K562 (cell line): ENCODE data around the gene MME. TPM values are rescaled to one million over a fixed set of nuclear protein-coding genes. Genes with fewer than 3 reads are reported as not detected.

Experiments used
- ATAC-seq: fragments of 200-7000 bp; cut with Tn5 transposase; 3 replicates; pipeline ENCODE4 v1.9.1; 2020; ENCODE audit warnings: moderate library complexity
- BruUV-seq: library from RNA; stranded (reverse); fragments of 400-500 nt; replicated peaks from 2 replicates; lab custom pipeline; 2021; lab: Mats Ljungman, UMichigan
- CTCF ChIA-PET: fragments of 300-600 bp; formaldehyde crosslinking; extraction: SDS; loops from one replicate; lab custom pipeline; 2021; ENCODE audit warnings: low intra/inter-chr PET ratio; lab: Yijun Ruan, JAX
- POLR2A ChIA-PET: fragments of 300-600, 350-650 bp; sonication (Branson Sonifier 250); formaldehyde crosslinking; extraction: SDS; loops from one replicate; lab custom pipeline; 2021; ENCODE audit warnings: antibody characterized with exemption, inconsistent platforms; lab: Yijun Ruan, JAX
- DNase-seq, 4 experiments: peaks; one replicate each; pipeline versions ENCODE4 v3.0.0 to v3.0.0-alpha.2; 2011 to 2018; ENCODE audit warnings: low spot score in 3 of 4, mixed read lengths in 3 of 4; ENCODE audit errors: extremely low read depth in 1 of 4
- FAIRE-seq: peaks from 2 replicates; lab custom pipeline; 2011; peaks lifted over from hg19 to GRCh38; lab: Jason Lieb, UNC
- H2AFZ ChIP-seq: 2 replicates; pipeline ENCODE4 v1.6.0; 2011; ENCODE audit warnings: low read depth, low read length, control low read depth, inconsistent platforms
- H3K27ac ChIP-seq: fragments of 200-600 bp; 3 replicates; pipeline ENCODE4 v1.8.0; 2011; ENCODE audit warnings: low read depth, mild to moderate bottlenecking, control low read depth, inconsistent platforms, low read length, moderate library complexity, mixed read lengths; ENCODE audit errors: extremely low read depth
- H3K27me3 ChIP-seq, 2 experiments: fragments of 300-600 bp in 1 of 2; 2 replicates in 1 of 2; 3 replicates in 1 of 2; pipeline versions ENCODE4 v1.6.0 to v1.8.0; 2011; ENCODE audit warnings: inconsistent platforms in 2 of 2, low read length in 2 of 2, mild to moderate bottlenecking in 1 of 2, mixed read lengths in 1 of 2, moderate library complexity in 1 of 2; ENCODE audit not compliant: control insufficient read depth in 2 of 2, insufficient read depth in 2 of 2
- H3K36me3 ChIP-seq: fragments of 300-600 bp; 3 replicates; pipeline ENCODE4 v1.8.0; 2011; ENCODE audit warnings: mild to moderate bottlenecking, low read length, inconsistent platforms; ENCODE audit not compliant: control insufficient read depth, insufficient read depth
- H3K4me1 ChIP-seq, 2 experiments: fragments of 200-600 bp in 1 of 2; replicated peaks in 1 of 2; 2 replicates in 1 of 2; 3 replicates in 1 of 2; pipeline versions ENCODE4 v1.5.1 to v1.8.0; 2011; ENCODE audit warnings: inconsistent platforms in 2 of 2, low read length in 2 of 2, mild to moderate bottlenecking in 1 of 2, mixed read lengths in 1 of 2, moderate library complexity in 1 of 2; ENCODE audit not compliant: control insufficient read depth in 2 of 2, insufficient read depth in 2 of 2
- H3K4me2 ChIP-seq: 2 replicates; pipeline ENCODE4 v1.6.1; 2011; ENCODE audit warnings: low read length, control low read depth, inconsistent platforms, mixed read lengths; ENCODE audit not compliant: insufficient read depth
- H3K4me3 ChIP-seq: fragments of 200-600 bp; sonication (generic), shearing (Covaris generic); 2 replicates; pipeline ENCODE4 v1.5.1; 2016; ENCODE audit warnings: control low read depth, inconsistent platforms
- H3K79me2 ChIP-seq: fragments of 200-600 bp; 3 replicates; pipeline ENCODE4 v1.8.0; 2011; ENCODE audit warnings: low read length, inconsistent platforms; ENCODE audit not compliant: control insufficient read depth, insufficient read depth
- H3K9ac ChIP-seq, 2 experiments: 2 replicates each; pipeline versions ENCODE4 v1.6.0 to v1.6.1; 2011; ENCODE audit warnings: low read depth in 2 of 2, low read length in 2 of 2, control low read depth in 1 of 2, inconsistent platforms in 1 of 2, mild to moderate bottlenecking in 1 of 2, mixed read lengths in 1 of 2; ENCODE audit not compliant: insufficient read depth in 1 of 2
- H3K9me1 ChIP-seq: one replicate; pipeline ENCODE4 v1.6.0; 2011; ENCODE audit warnings: inconsistent platforms, mild to moderate bottlenecking, low read length, moderate library complexity; ENCODE audit not compliant: control insufficient read depth, insufficient read depth
- H3K9me3 ChIP-seq: replicated peaks from 2 replicates; pipeline ENCODE4 v1.5.1; 2011; ENCODE audit warnings: low read depth, low read length, inconsistent platforms; ENCODE audit not compliant: control insufficient read depth, insufficient read depth
- H4K20me1 ChIP-seq: replicated peaks from 2 replicates; pipeline ENCODE4 v1.6.1; 2011; ENCODE audit warnings: low read length, inconsistent platforms, mixed read lengths; ENCODE audit not compliant: control insufficient read depth, insufficient read depth
- CREB5 ChIP-seq: fragments of 250-450 bp; sonication (Bioruptor Pico); IDR thresholded peaks from 2 replicates; pipeline ENCODE4 v1.5.0; 2020; ENCODE audit warnings: mild to moderate bottlenecking
- HDAC1 ChIP-seq, 2 experiments: fragments of 450-650 bp; IDR thresholded peaks; 2 replicates each; pipeline ENCODE4 v1.6.1; 2016 to 2017; ENCODE audit warnings: inconsistent platforms in 1 of 2, mild to moderate bottlenecking in 1 of 2, moderate library complexity in 1 of 2
- MECOM ChIP-seq: fragments of 250-450 bp; sonication (Bioruptor Pico); IDR thresholded peaks from 2 replicates; pipeline ENCODE4 v1.8.0; 2022; ENCODE audit warnings: inconsistent platforms
- SIX5 ChIP-seq, 2 experiments: IDR thresholded peaks; 2 replicates each; pipeline ENCODE4 v1.6.1; 2011; ENCODE audit warnings: low read length in 2 of 2, borderline replicate concordance in 1 of 2, low read depth in 1 of 2, mild to moderate bottlenecking in 1 of 2, moderate library complexity in 1 of 2; ENCODE audit not compliant: insufficient read depth in 1 of 2
- SOX6 ChIP-seq: fragments of 450-650 bp; IDR thresholded peaks from 2 replicates; pipeline ENCODE4 v1.6.1; 2014; ENCODE audit warnings: mild to moderate bottlenecking
- TBL1XR1 ChIP-seq, 2 experiments: IDR thresholded peaks; 2 replicates each; pipeline ENCODE4 v1.6.1; 2012; ENCODE audit warnings: improper control_type of control experiment in 2 of 2, low read length in 2 of 2, mild to moderate bottlenecking in 1 of 2
- TEAD4 ChIP-seq, 2 experiments: sonication (generic) in 1 of 2; formaldehyde crosslinking in 1 of 2; IDR thresholded peaks; 2 replicates each; pipeline versions ENCODE4 v1.6.1 to v1.8.0; 2012 to 2022; ENCODE audit warnings: borderline replicate concordance in 1 of 2, inconsistent platforms in 1 of 2, low read length in 1 of 2, mild to moderate bottlenecking in 1 of 2, missing genetic modification reagents in 1 of 2
- TSHZ1 ChIP-seq: fragments of 250-450 bp; sonication (Bioruptor Pico); IDR thresholded peaks from 2 replicates; pipeline ENCODE4 v1.4.0; 2020; ENCODE audit warnings: mild to moderate bottlenecking, moderate library complexity
- ZBTB1 ChIP-seq: sonication (generic); formaldehyde crosslinking; IDR thresholded peaks from 2 replicates; pipeline ENCODE4 v1.8.1; 2023; ENCODE audit warnings: missing genetic modification reagents, low read depth, mild to moderate bottlenecking, borderline replicate concordance
- ZNF282 ChIP-seq: sonication (generic); formaldehyde crosslinking; IDR thresholded peaks from 2 replicates; pipeline ENCODE4 v1.8.1; 2023; ENCODE audit warnings: missing genetic modification reagents
- in situ Hi-C: fragments of 300-500 bp; cut with MboI; formaldehyde crosslinking; loops from 4 replicates; pipeline ENCODE4 v1.15.0; 2018; ENCODE audit warnings: inconsistent platforms, mixed read lengths
- intact Hi-C: fragments of 100-400 bp; cut with micrococcal nuclease; formaldehyde crosslinking; loops from 2 replicates; pipeline ENCODE4 v1.14.2; 2022
- polyA plus RNA-seq, 8 experiments: library from polyadenylated mRNA; depleted of rRNA in 4 of 8; stranded (reverse) in 5 of 8; unstranded in 3 of 8; fragments of >200 nt; fragmentation: Nextera tagmentation in 2 of 8; fragmentation: Illumina TruSeq in 1 of 8; extraction: Ambion mirVana in 2 of 8; extraction: Trizol in 1 of 8; gene quantifications; 2 replicates each; pipeline versions ENCODE4 v1.2.1 to v1.2.3, GENCODE V29; 2011 to 2014; ENCODE audit warnings: inconsistent platforms in 1 of 8, missing spikeins in 1 of 8
- total RNA-seq, 7 experiments: library from RNA; depleted of rRNA in 6 of 7; stranded (reverse); fragments of >200 nt in 6 of 7; fragmentation: Illumina TruSeq in 2 of 7; extraction: Trizol in 2 of 7; gene quantifications; 2 replicates each; pipeline versions ENCODE4 v1.2.1 to v1.2.3, GENCODE V29; 2011 to 2021; ENCODE audit warnings: low replicate concordance in 1 of 7
- TF ChIP-seq, protein P1 (sequence below): sonication (generic); formaldehyde crosslinking; IDR thresholded peaks from 2 replicates; pipeline ENCODE4 v1.8.0; 2023; ENCODE audit warnings: mild to moderate bottlenecking, missing genetic modification reagents
- TF ChIP-seq, protein P2 (sequence below): fragments of 250-450 bp; sonication (Bioruptor Pico); IDR thresholded peaks from 2 replicates; pipeline ENCODE4 v1.4.0; 2020

The MME gene
- total and polyA plus RNA-seq, 9 of the 15 experiments (the other 6 are each of a cell fraction or from before 2014, with no cell fraction given), result 0.80 to 8.6 (median 2.5) TPM

DNA sequence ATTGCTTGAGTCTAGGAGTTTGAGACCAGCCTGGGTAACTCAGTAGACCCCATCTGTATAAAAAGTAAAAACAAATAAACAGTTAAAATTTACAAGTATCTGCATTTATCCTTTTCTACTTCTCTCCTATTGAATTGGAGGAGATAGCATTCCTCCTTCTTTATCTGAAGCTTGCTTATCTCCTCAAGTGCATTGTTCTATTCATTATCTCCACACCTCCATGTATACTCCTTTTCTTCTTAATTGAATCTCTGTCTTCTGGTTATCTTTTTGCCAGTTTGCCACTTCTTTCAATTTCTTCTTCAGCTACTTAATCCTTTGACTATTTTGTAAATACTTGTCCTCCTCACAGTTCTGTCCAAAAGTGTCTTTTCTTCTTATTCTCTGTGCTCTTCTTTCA lies 124.7 kb downstream of the MME start:
- no peaks in the 10 kb centered on the region for H4K20me1 ChIP-seq
- H3K27me3 ChIP-seq, result no peaks in the 10 kb centered on the region
- DNase-seq, result no peak
- POLR2A ChIA-PET, result no interaction called here
- no peaks in the 10 kb centered on the region for H3K9me1 ChIP-seq
- no peak overlapping the region for H3K4me2 ChIP-seq
- no peak overlapping the region for H2AFZ ChIP-seq
- H3K9me3 ChIP-seq, result no peaks in the 10 kb centered on the region
- CTCF ChIA-PET, result no interaction called here
- H3K4me1 ChIP-seq, result no peaks in the 10 kb centered on the region; a peak in 1 of 5 replicates
- ATAC-seq, result no peak
- in situ Hi-C loops (no loop called here), intact Hi-C loops (no loop called here)
- H3K9ac ChIP-seq, result no peak overlapping the region
- H3K79me2 ChIP-seq, result no peaks in the 10 kb centered on the region
- BruUV-seq, result no TSS peak
- H3K4me3 ChIP-seq, result no peak overlapping the region
- no peaks in the 10 kb centered on the region for H3K36me3 ChIP-seq
- H3K27ac ChIP-seq, result no peak overlapping the region
- FAIRE-seq, result no peak
- TF ChIP-seq ZNF282 (CRISPR knock-in tag) (no peak), SIX5 (IDR thresholded peaks at IDR 0.05; ENCODE audit: borderline replicate concordance in 1 of 2, insufficient read depth in 1 of 2, low read depth in 1 of 2, low read length in 2 of 2) (no peak), MECOM (CRISPR knock-in tag) (no peak), HDAC1 (IDR thresholded peaks at IDR 0.05) (no peak), ZBTB1 (no peak), TEAD4 (IDR thresholded peaks at IDR 0.05; ENCODE audit: low read length) (0 out of 2 replicates have a peak, but pooled peaks have one; percentile 33), TEAD4 (CRISPR knock-in tag; IDR thresholded peaks at IDR 0.05; ENCODE audit: borderline replicate concordance) (no peak), TSHZ1 (no peak), CREB5 (CRISPR knock-in tag) (no peak), TBL1XR1 (IDR thresholded peaks at IDR 0.05; ENCODE audit: low read length in 2 of 2) (no peak), SOX6 (peak; percentile 85)
- TF ChIP-seq, protein P1, sequence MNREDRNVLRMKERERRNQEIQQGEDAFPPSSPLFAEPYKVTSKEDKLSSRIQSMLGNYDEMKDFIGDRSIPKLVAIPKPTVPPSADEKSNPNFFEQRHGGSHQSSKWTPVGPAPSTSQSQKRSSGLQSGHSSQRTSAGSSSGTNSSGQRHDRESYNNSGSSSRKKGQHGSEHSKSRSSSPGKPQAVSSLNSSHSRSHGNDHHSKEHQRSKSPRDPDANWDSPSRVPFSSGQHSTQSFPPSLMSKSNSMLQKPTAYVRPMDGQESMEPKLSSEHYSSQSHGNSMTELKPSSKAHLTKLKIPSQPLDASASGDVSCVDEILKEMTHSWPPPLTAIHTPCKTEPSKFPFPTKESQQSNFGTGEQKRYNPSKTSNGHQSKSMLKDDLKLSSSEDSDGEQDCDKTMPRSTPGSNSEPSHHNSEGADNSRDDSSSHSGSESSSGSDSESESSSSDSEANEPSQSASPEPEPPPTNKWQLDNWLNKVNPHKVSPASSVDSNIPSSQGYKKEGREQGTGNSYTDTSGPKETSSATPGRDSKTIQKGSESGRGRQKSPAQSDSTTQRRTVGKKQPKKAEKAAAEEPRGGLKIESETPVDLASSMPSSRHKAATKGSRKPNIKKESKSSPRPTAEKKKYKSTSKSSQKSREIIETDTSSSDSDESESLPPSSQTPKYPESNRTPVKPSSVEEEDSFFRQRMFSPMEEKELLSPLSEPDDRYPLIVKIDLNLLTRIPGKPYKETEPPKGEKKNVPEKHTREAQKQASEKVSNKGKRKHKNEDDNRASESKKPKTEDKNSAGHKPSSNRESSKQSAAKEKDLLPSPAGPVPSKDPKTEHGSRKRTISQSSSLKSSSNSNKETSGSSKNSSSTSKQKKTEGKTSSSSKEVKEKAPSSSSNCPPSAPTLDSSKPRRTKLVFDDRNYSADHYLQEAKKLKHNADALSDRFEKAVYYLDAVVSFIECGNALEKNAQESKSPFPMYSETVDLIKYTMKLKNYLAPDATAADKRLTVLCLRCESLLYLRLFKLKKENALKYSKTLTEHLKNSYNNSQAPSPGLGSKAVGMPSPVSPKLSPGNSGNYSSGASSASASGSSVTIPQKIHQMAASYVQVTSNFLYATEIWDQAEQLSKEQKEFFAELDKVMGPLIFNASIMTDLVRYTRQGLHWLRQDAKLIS (CRISPR knock-in tag), result no peak
- TF ChIP-seq, protein P2, sequence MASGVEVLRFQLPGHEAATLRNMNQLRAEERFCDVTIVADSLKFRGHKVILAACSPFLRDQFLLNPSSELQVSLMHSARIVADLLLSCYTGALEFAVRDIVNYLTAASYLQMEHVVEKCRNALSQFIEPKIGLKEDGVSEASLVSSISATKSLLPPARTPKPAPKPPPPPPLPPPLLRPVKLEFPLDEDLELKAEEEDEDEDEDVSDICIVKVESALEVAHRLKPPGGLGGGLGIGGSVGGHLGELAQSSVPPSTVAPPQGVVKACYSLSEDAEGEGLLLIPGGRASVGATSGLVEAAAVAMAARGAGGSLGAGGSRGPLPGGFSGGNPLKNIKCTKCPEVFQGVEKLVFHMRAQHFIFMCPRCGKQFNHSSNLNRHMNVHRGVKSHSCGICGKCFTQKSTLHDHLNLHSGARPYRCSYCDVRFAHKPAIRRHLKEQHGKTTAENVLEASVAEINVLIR, result no peak
